ENCODE data around the gene ARMCX1.
"Not testable (repeated sequence)": the region's sequence is repeated elsewhere in the genome, so short reads cannot be mapped to it uniquely, and the experiment has no call there.

The ARMCX1 gene

GRCh38 chrX:101550362-101550750 is at the start of gene ARMCX1:
Gene ARMCX1 (plus strand): TSS chrX:101550547. CDS start chrX:101552931, 2,384 bp downstream.
- DNase-seq: no peak

GRCh38 chrX:101502929-101503328 is 47.4 kb upstream of the ARMCX1 start:
- DNase-seq: not testable (repeated sequence)

GRCh38 chrX:101507372-101507771 is 43.0 kb upstream of the ARMCX1 start:
- DNase-seq: no peak

GRCh38 chrX:101507986-101508385 is 42.4 kb upstream of the ARMCX1 start:
- no peak for DNase-seq

GRCh38 chrX:101530944-101531343 is 19.4 kb upstream of the ARMCX1 start:
- DNase-seq: no peak

GRCh38 chrX:101539116-101539515 is 11.2 kb upstream of the ARMCX1 start:
- no peak for DNase-seq

GRCh38 chrX:101550751-101551379 is 518 bp downstream of the ARMCX1 start:
- DNase-seq: no peak

GRCh38 chrX:101551380-101551767 is 1.0 kb downstream of the ARMCX1 start:
- DNase-seq: no peak

- DNase-seq: no peak
These were observed 2.4 kb downstream of the ARMCX1 start for GRCh38 chrX:101552714-101553113.

- DNase-seq: no peak
These were observed 14.3 kb downstream of the ARMCX1 start for GRCh38 chrX:101564651-101565050.

- peak; percentile 25 for DNase-seq
These were observed 45.5 kb downstream of the ARMCX1 start for GRCh38 chrX:101595739-101596419.

- not testable (repeated sequence) for DNase-seq
These were observed 49.2 kb downstream of the ARMCX1 start for GRCh38 chrX:101599592-101599991.

- no peak for DNase-seq
These were observed 51.7 kb downstream of the ARMCX1 start for GRCh38 chrX:101602077-101602476.

Measured in activated gamma-delta T cell treated with Interleukin-2 at 50 U/mL for 16 hours (primary cell).